ENCODE measurements around the gene RIN2.

RIN2 gene

GRCh38 chr20:19734811-19735210, 23.2 kb upstream of the RIN2 start:
- no peak for TF ChIP-seq CTCF (IDR thresholded peaks at IDR 0.05; ENCODE audit: low read depth, low read length)
- DNase-seq, result no peak
- Histone ChIP-seq H3K4me1 (peaks cover 4% of the 10 kb centered on the region; the same call in 1 of the 2 replicates), H3K27me3 (peaks cover 6% of the 10 kb centered on the region; the same call in 1 of the 2 replicates), H3K4me3 (ENCODE audit: low read depth, low read length) (no peak overlapping the region), H3K9me3 (no peaks in the 10 kb centered on the region), H3K36me3 (no peaks in the 10 kb centered on the region)

GRCh38 chr20:19735446-19735845, 22.6 kb upstream of the RIN2 start:
- Histone ChIP-seq H3K4me3 (ENCODE audit: low read depth, low read length) (no peak overlapping the region), H3K27me3 (peaks cover 5% of the 10 kb centered on the region; the same call in 1 of the 2 replicates), H3K4me1 (peaks cover 4% of the 10 kb centered on the region; the same call in 1 of the 2 replicates), H3K9me3 (no peaks in the 10 kb centered on the region), H3K36me3 (no peaks in the 10 kb centered on the region)
- no peak for TF ChIP-seq CTCF (IDR thresholded peaks at IDR 0.05; ENCODE audit: low read depth, low read length)
- peak; percentile 77 for DNase-seq

- no peak overlapping the region for H3K4me3 ChIP-seq (ENCODE audit: low read depth, low read length)
- H3K4me1 ChIP-seq, result peaks cover 4% of the 10 kb centered on the region; the same call in 1 of the 2 replicates
- peaks cover 5% of the 10 kb centered on the region; the same call in 1 of the 2 replicates for H3K27me3 ChIP-seq
- no peak for DNase-seq
- no peaks in the 10 kb centered on the region for H3K9me3 ChIP-seq
- no peak for TF ChIP-seq CTCF (IDR thresholded peaks at IDR 0.05; ENCODE audit: low read depth, low read length)
- no peaks in the 10 kb centered on the region for H3K36me3 ChIP-seq
Observed at GRCh38 chr20:19737025-19737424, 21.0 kb upstream of the RIN2 start.

DNA sequence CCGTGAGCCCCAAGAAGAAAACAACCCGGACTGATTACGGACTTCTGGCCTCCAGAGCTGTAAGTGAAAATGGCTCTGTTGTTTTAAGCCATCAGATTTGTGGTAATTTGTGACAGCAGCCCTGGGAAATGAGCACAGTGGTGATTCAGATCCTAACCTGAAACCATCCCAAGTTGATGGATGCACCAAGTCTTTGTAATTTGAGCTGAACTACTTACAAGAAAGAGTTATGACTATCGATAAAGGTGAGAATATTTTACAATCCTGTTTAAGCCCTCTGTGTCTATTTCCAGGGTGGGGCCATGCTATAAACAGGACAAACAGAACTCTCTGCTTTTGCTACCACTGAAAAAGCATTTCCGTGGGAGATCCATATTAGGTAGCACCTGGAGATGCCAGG, 19.1 kb upstream of the RIN2 start:
- H3K4me3 ChIP-seq (ENCODE audit: low read depth, low read length), result no peak overlapping the region
- H3K9me3 ChIP-seq, result no peaks in the 10 kb centered on the region; the same call in 1 of the 2 replicates
- peaks cover 4% of the 10 kb centered on the region; the same call in 1 of the 2 replicates for H3K4me1 ChIP-seq
- no peak for DNase-seq
- H3K36me3 ChIP-seq, result no peaks in the 10 kb centered on the region
- peaks cover 7% of the 10 kb centered on the region; the same call in 1 of the 2 replicates for H3K27me3 ChIP-seq
- no peak for TF ChIP-seq CTCF (IDR thresholded peaks at IDR 0.05; ENCODE audit: low read depth, low read length)

- Histone ChIP-seq H3K9me3 (no peaks in the 10 kb centered on the region; the same call in 1 of the 2 replicates), H3K27me3 (peaks cover 7% of the 10 kb centered on the region; the same call in 1 of the 2 replicates), H3K4me3 (ENCODE audit: low read depth, low read length) (no peak overlapping the region), H3K4me1 (peaks cover 4% of the 10 kb centered on the region; the same call in 1 of the 2 replicates), H3K36me3 (no peaks in the 10 kb centered on the region)
- no peak for TF ChIP-seq CTCF (IDR thresholded peaks at IDR 0.05; ENCODE audit: low read depth, low read length)
- no peak for DNase-seq
Observed at GRCh38 chr20:19739351-19739750, 18.7 kb upstream of the RIN2 start.

GRCh38 chr20:19740512-19740911, 17.5 kb upstream of the RIN2 start:
- Histone ChIP-seq H3K27me3 (peaks cover 11% of the 10 kb centered on the region; the same call in 1 of the 2 replicates), H3K4me3 (ENCODE audit: low read depth, low read length) (no peak overlapping the region), H3K4me1 (no peaks in the 10 kb centered on the region), H3K36me3 (no peaks in the 10 kb centered on the region), H3K9me3 (no peaks in the 10 kb centered on the region; the same call in 1 of the 2 replicates)
- no peak for DNase-seq
- no peak for TF ChIP-seq CTCF (IDR thresholded peaks at IDR 0.05; ENCODE audit: low read depth, low read length)
